SKM-1 treated with dmso at 0.1 percent for 144 hours (cell line): ENCODE data around the gene ZNF516.

Experiments
- DNase-seq: peaks from one replicate; lab custom pipeline; 2025; ENCODE audit not compliant: unreplicated experiment; lab: John Stamatoyannopoulos, UW

Gene ZNF516

DNA sequence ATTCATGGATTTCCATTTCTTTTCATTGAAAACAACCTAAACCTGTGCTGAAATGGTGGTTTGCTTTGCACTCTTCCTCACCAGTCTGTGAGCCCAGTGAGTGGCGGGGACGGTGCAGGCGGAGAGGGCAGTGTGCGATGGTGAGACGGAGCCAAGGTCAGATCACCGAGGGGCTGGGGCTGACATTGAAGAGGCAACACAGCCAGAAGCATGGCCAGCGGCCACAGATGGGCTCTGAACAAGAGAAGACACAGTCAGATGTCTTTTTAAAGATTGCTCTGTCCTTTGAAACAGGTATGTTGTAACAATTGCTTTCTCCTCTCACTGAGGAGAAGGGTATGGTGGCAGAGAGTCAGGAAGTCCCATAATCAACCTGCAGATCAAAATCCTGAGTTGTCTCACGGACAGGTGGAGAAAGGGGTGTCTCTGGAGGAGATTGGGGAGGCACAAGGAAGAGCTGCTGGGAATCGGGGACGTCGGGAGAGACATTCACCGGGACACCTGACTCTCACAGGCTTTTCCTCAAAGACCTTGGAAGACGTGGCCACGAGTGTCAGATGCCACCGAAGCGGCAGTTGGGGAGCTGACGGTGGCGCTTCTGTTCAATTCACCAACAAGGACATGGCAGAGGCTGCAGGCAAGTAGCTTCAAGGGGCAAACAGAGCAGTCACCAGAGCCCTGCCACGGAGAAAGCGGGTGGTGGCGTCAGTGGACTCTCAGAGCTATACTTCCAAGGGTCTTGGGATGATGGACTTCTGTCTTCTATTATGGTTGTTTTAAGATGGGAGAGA lies 12.1 kb upstream of the ZNF516 start:
- DNase-seq: no peak

DNA sequence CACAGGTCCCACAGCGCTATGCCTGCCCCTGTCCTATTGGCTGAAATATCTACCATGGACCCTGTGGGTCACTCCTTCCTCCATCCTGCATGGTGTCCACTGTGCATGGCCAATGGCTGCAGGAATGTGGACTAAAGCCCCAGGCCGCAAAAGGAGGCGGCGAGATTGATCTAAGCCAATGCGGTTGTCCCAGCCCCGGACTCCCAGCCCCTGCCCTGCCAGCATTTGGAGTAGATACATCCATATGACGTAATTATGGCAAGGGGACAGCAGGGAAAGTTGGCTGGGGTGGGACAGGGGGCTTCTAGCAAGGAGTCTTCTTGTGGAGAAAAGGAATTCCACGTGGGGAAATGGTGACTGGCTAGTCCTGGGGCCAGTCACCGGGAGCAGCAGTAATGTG lies 11.4 kb upstream of the ZNF516 start:
- DNase-seq: no peak

- no peak for DNase-seq
Measured at GRCh38 chr18:76505614-76506013, 10.6 kb upstream of the ZNF516 start.

DNA sequence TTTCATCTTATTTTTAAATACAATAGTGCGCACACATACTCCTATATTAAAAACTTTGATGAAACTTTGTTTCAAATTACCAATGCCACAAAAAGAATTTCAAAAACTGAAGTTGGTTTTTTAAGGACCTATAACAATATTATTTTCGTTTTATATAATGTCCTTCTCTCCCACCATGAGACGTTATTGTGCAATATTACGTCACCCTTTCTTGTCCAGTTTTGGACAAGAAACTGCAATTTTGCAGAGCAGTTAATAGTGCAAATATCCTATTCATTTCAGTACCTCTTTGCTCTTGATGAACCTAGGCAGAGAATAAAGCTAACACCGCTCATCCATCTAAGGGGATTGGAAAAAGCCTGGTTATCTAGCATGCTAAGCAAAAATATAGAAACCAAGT lies 9.7 kb upstream of the ZNF516 start:
- DNase-seq: no peak

- peak; percentile 24 for DNase-seq
Measured at GRCh38 chr18:76503649-76504386, 8.8 kb upstream of the ZNF516 start.

- DNase-seq: no peak
Measured at GRCh38 chr18:76502551-76502950, 7.5 kb upstream of the ZNF516 start.

DNA sequence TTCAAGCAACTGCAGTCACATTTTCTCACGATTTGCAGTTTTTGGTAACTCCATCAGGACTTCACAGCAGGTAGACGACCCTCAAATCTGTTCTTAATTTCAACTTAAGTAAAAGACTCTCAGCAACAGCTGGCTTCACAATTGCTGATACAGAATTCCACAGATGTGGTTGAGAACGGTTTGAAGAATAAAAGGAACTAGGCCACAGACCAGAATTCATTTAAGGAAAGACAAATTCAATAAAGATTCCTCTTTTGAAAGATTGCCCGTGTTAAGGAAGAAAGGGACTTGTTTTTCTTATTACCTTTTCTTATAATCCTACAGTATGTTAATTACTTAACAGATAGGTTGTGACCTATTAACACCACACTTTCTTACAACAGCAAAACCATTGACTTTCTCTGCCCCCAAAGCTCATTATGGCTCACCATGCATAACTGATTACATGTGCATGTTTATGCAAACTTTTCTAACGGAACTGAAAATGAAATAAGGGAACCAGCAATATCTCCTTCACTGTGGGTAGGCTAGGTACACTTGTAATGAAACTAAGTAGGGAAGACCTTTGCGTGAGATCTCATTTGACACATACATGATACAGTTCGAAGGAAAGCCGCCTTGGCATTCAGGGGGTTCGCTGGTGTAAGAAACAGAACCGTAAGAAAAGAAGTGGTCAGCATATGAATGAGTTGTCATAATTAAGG lies 4.7 kb upstream of the ZNF516 start:
- peak; percentile 83 for DNase-seq

DNA sequence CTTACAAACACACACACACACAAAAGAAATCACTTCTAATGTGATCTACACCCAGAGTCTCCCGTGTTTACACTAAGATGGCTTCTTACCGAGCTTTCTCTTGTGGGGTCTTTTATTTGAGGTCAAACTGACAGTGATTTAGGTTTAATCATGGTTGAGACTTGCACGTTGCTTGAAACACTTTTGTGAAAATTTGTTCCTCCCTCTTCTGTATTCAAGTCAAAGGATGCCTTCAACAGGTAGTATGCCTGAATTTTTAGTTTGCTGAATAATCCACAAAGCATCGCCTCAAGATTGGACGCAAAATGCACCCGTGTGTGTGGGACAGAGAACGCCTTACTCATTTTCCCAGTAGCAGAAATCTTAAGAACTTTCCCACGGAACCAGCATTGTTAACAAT lies 4.0 kb upstream of the ZNF516 start:
- DNase-seq: no peak

GRCh38 chr18:76498064-76498463 lies 3.0 kb upstream of the ZNF516 start:
- DNase-seq: no peak

DNA sequence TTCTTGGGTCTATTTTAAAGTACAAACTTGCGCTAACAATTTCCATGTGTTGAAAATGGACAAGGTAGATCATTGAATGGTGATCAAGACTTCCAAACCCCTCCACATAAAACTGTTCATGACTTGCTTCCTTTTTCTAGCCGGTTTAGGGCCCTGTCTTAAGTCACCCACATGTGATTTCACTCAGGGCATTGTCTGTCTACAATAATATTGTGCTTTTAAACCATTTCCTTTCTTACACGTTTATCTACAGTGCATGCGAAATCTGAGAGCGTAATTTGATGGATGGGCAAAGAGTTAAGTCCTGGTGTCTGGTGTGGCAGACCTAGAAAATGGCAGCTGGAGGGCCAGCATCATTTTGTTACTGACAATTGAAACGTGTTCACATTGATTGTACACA lies 2.0 kb upstream of the ZNF516 start:
- DNase-seq: no peak

GRCh38 chr18:76496194-76496890 lies 1.3 kb upstream of the ZNF516 start:
- peak; percentile 74 for DNase-seq

DNA sequence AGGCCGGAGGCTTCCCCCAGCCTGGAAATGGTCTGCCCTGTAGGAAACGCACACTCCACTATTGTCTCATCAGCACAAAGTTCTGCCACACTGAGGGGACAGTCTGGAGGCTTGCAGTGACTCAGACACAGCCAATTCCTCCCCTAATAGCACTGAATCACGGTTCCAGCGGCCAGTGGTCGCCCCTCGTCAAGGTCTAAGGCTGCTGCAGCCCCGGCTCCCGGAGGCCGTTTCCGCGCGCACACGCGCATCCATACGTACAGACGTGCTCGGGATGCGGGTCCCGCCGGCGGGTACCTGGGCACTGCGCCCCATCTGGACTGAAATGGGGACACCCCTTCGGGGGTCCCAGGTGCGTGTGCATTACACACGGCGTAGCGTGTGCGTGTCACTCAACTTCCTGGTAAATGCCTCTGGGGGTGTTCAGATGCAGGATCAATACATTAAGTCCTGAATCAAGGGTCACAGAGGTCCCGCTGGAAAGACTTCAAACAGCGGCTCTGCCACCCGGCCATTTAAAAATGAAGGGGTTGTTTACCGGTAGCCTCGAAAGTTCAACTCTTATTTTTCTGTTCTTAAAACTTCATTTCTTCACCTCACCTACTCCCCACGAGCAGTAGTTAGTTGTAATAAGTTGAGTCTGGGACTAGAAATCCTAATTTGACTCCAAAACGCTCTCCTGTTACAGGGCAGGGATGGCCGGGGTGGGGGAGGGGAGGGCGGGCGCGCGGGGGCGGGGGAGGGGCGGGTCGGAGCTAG lies 572 bp upstream of the ZNF516 start:
- DNase-seq: peak; percentile 46

DNA sequence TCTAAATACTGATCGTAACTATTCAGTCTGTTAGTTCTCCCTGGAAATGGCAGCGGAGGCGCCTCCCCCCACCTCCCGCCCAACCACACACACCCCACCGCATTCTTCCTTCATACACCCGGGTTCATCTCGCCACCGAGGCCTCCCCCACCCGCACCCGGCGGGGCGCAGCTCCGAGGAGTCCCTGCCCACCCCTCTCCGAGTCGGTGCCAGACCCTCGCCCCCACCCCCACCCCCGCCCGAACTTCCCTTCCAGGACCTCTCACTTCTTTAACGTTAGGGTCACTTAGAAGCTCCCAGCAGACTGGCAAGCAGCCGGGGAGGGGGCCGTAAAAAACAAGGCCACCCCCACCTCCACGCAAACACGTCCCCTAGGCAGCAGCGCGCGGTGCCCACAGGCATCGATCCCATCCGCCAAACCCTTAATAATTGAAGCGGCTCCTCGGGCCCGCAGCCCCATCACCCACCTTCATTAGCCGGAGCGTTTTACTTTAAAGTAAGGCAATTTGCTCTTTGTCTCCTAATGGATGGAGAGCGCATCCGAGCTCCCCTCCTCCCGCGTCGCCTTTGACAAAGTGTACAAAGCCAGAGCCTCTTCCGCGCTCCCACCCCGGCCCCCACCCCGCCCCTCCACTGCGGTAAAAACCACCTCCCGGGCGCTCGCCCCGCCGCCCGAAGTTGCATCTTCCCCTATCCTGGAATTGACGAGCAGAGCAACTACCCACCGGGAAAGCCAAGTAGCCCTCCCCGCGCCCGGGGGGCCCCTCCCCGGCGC lies 624 bp downstream of the ZNF516 start:
- peak; percentile 37 for DNase-seq

- peak; percentile 82 for DNase-seq
Measured at GRCh38 chr18:76493213-76494161, 1.6 kb downstream of the ZNF516 start.

GRCh38 chr18:76492669-76493212 lies 2.3 kb downstream of the ZNF516 start:
- DNase-seq: peak; percentile 91

GRCh38 chr18:76491776-76492668 lies 3.0 kb downstream of the ZNF516 start:
- no peak for DNase-seq

- DNase-seq: no peak
Measured at GRCh38 chr18:76491473-76491775, 3.6 kb downstream of the ZNF516 start.
